ENCODE measurements around the gene PALD1.

Gene PALD1

GRCh38 chr10:70571236-70571635, 92.7 kb downstream of the PALD1 start:
- H3K4me3 ChIP-seq (ENCODE audit: low read depth, low read length), result no peak overlapping the region
- TF ChIP-seq, protein P1, sequence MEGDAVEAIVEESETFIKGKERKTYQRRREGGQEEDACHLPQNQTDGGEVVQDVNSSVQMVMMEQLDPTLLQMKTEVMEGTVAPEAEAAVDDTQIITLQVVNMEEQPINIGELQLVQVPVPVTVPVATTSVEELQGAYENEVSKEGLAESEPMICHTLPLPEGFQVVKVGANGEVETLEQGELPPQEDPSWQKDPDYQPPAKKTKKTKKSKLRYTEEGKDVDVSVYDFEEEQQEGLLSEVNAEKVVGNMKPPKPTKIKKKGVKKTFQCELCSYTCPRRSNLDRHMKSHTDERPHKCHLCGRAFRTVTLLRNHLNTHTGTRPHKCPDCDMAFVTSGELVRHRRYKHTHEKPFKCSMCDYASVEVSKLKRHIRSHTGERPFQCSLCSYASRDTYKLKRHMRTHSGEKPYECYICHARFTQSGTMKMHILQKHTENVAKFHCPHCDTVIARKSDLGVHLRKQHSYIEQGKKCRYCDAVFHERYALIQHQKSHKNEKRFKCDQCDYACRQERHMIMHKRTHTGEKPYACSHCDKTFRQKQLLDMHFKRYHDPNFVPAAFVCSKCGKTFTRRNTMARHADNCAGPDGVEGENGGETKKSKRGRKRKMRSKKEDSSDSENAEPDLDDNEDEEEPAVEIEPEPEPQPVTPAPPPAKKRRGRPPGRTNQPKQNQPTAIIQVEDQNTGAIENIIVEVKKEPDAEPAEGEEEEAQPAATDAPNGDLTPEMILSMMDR (IDR thresholded peaks at IDR 0.05; ENCODE audit: insufficient read depth, low read length, missing control alignments), result no peak
- ChIA-PET CTCF (interaction anchor here (0.7 to 2.9 kb wide), 4 partner anchors 9 to 188 kb away, joined by 3 to 15 read pairs (median 6); no protein-coding TSS in a partner anchor), POLR2A (no interaction called here)
- no peak for DNase-seq (ENCODE audit: low read depth, low spot score)

GRCh38 chr10:70571636-70572439, 93.3 kb downstream of the PALD1 start:
- TF ChIP-seq, protein P1 (IDR thresholded peaks at IDR 0.05; ENCODE audit: insufficient read depth, low read length, missing control alignments), result no peak
- H3K4me3 ChIP-seq (ENCODE audit: low read depth, low read length), result no peak overlapping the region
- DNase-seq (ENCODE audit: low read depth, low spot score), result no peak
- ChIA-PET POLR2A (no interaction called here), CTCF (interaction anchor here (0.7 to 2.9 kb wide), 5 partner anchors 10 to 187 kb away, joined by 3 to 15 read pairs (median 5); no protein-coding TSS in a partner anchor)

DNA sequence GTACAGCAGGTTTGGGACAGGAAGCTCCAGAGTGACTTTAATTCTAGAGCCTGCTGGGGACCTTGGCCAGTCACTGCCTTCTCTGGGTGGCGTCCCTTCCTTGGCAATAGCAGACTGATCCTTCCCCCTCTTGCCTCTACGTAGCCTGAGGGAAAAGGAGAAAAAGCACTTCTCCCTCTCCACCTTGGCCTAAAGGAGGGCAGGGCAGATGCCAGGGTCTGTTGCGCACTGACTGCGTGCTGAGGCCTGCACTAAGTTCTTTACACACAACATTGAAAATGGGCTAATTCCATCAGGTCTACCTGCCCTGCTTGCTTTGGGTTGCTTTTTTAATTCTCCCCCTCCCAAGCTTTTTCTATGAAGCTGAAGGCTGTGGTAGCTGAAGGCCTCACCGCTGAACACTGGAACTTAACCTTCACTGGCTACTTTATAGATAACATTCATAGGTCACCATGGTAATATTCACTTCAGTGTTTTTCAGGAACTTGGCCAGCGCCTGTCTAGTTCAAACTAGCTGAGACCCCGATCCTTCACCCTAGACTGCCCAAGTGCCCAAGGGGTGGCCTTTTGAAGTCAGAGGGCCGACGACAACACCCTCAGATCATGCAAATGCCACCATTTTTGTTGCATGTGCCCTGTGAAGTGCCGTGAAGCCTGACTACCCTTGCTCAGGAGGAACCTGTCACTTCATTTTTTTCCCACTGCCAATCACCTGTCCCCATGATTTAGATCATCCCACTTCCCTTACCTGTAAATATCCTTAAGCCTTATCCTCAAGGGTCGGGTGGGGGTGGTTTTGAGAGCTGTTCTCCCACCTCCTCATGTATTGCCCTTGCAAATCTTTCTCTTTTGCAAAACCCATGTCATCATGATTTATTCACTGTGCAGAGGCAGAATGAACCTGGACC, 95.3 kb downstream of the PALD1 start:
- POLR2A ChIA-PET, result no interaction called here
- CTCF ChIA-PET, result interaction anchor here (0.6 to 3.3 kb wide), 3 partner anchors 12 to 38 kb away, joined by 3 to 15 read pairs (median 14); no protein-coding TSS in a partner anchor
- TF ChIP-seq, protein P1 (IDR thresholded peaks at IDR 0.05; ENCODE audit: insufficient read depth, low read length, missing control alignments), result no peak

GRCh38 chr10:70575486-70575873, 96.9 kb downstream of the PALD1 start:
- POLR2A ChIA-PET, result no interaction called here
- CTCF ChIA-PET, result interaction anchor here (0.9 to 3.3 kb wide), 3 partner anchors 16 to 181 kb away, joined by 4 to 14 read pairs (median 12); no protein-coding TSS in a partner anchor
- TF ChIP-seq, protein P1 (IDR thresholded peaks at IDR 0.05; ENCODE audit: insufficient read depth, low read length, missing control alignments), result no peak
- DNase-seq (ENCODE audit: low read depth, low spot score), result no peak
- no peak overlapping the region for H3K4me3 ChIP-seq (ENCODE audit: low read depth, low read length)

More for the DNA sequence above, 95.3 kb downstream of the PALD1 start:
- no peak for DNase-seq (ENCODE audit: low read depth, low spot score)
- H3K4me3 ChIP-seq (ENCODE audit: low read depth, low read length), result no peak overlapping the region

- H3K4me3 ChIP-seq (ENCODE audit: low read depth, low read length), result no peak overlapping the region
- ChIA-PET CTCF (interaction anchor here (0.9 to 3.3 kb wide), 3 partner anchors 16 to 181 kb away, joined by 4 to 14 read pairs (median 12); no protein-coding TSS in a partner anchor), POLR2A (interaction anchor here (0.6 kb wide), 1 partner anchor 89 kb away, joined by 3 read pairs; no protein-coding TSS in a partner anchor)
- DNase-seq (ENCODE audit: low read depth, low spot score), result no peak
- TF ChIP-seq, protein P1 (IDR thresholded peaks at IDR 0.05; ENCODE audit: insufficient read depth, low read length, missing control alignments), result no peak
Observed at GRCh38 chr10:70575874-70576802, 97.6 kb downstream of the PALD1 start.

Data from AG04449 (cell line).